Sigmoid colon (tissue), 4 donors: Measurements from ENCODE around the gene EXOC6.

Experiments used
- CTCF ChIP-seq, 4 experiments: fragments of 450-650 bp in 3 of 4; fragments of 200-600 bp in 1 of 4; IDR thresholded peaks; one replicate each; pipeline ENCODE4 v1.5.1; 2016 to 2019; ENCODE audit warnings: antibody characterized with exemption in 4 of 4, mild to moderate bottlenecking in 3 of 4, moderate library complexity in 2 of 4
- POLR2AphosphoS5 ChIP-seq, 4 donors: sonication (generic); formaldehyde crosslinking; IDR thresholded peaks; one replicate each; pipeline ENCODE4 v1.6.1; 2017; ENCODE audit warnings: antibody characterized with exemption in 4 of 4

DNA sequence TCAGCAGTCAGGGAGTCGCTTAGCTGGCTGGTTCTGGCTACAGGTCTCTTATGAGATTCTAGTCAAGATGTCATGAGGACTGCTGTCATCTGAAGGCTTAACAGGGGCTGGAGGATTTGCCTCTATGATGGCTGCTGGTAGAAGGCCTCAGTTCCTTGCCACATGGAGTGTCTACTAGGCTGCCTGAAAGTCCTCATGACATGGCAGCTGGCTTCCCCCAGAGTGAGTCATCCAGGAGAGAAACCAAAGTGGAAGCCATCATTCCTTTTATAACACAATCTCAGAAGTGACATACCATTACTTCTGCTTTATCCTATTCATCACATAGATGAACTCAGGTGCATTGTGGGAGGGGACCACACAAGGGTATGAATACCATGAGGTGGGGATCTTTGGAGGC, 75.1 kb downstream of the EXOC6 start:
- TF ChIP-seq POLR2AphosphoS5 (IDR thresholded peaks at IDR 0.05) (no peak), CTCF (IDR thresholded peaks at IDR 0.05) (no peak)
